Memory B cell (primary cell): Measurements from ENCODE around the gene DDIAS.
"Not testable (repeated sequence)": the region's sequence is repeated elsewhere in the genome, so short reads cannot be mapped to it uniquely, and the experiment has no call there.

Source experiments
- ATAC-seq: fragments of 150-1000 bp; cut with Tn5 transposase; 2 replicates; pipeline ENCODE4 v1.10.0; 2021; ENCODE audit warnings: low read depth, mild to moderate bottlenecking, moderate library complexity
- DNase-seq, 2 donors: peaks; one replicate each; pipeline ENCODE4 v3.0.0; 2022; ENCODE audit warnings: low spot score in 2 of 2
- H3K27ac Mint-ChIP-seq: one replicate; pipeline ENCODE4 v1.8.0; 2022; ENCODE audit warnings: mild to moderate bottlenecking, moderate library complexity, mixed read lengths
- H3K27me3 Mint-ChIP-seq: one replicate; pipeline ENCODE4 v1.8.0; 2022; ENCODE audit warnings: mixed read lengths
- H3K36me3 Mint-ChIP-seq: one replicate; pipeline ENCODE4 v1.8.0; 2022; ENCODE audit warnings: mild to moderate bottlenecking, mixed read lengths
- H3K4me1 Mint-ChIP-seq: one replicate; pipeline ENCODE4 v1.8.0; 2022; ENCODE audit warnings: mixed read lengths
- H3K4me3 Mint-ChIP-seq: one replicate; pipeline ENCODE4 v1.8.0; 2022; ENCODE audit warnings: mild to moderate bottlenecking, moderate library complexity, mixed read lengths
- H3K9me3 Mint-ChIP-seq: one replicate; pipeline ENCODE4 v1.8.0; 2022; ENCODE audit warnings: mixed read lengths

DDIAS gene

GRCh38 chr11:82901165-82901921 is at the start of gene DDIAS:
TSS of gene DDIAS (plus strand) at chr11:82901736. CDS start at chr11:82914739, 13,003 bp downstream.
- Mint-ChIP-seq H3K27me3 (no peaks in the 10 kb centered on the region), H3K36me3 (peaks cover 5% of the 10 kb centered on the region), H3K9me3 (no peaks in the 10 kb centered on the region), H3K4me3 (peak within 1 kb of the TSS; percentile 100), H3K27ac (peak within 1 kb of the TSS; percentile 100), H3K4me1 (peaks cover 27% of the 10 kb centered on the region)
- DNase-seq (peak; percentile 90 to 93), ATAC-seq (peak; percentile 65)

GRCh38 chr11:82854242-82854641 is 47.3 kb upstream of the DDIAS start:
- peaks cover 4% of the 10 kb centered on the region for H3K9me3 Mint-ChIP-seq
- ATAC-seq (no peak), DNase-seq (no peak)
- no peak overlapping the region for H3K4me3 Mint-ChIP-seq
- peaks cover 17% of the 10 kb centered on the region for H3K4me1 Mint-ChIP-seq
- no peaks in the 10 kb centered on the region for H3K27me3 Mint-ChIP-seq
- H3K27ac Mint-ChIP-seq, result no peak overlapping the region
- peaks cover 23% of the 10 kb centered on the region for H3K36me3 Mint-ChIP-seq

GRCh38 chr11:82854916-82855315 is 46.6 kb upstream of the DDIAS start:
- H3K27ac Mint-ChIP-seq, H3K27me3 Mint-ChIP-seq, DNase-seq, ATAC-seq, H3K9me3 Mint-ChIP-seq, H3K4me3 Mint-ChIP-seq: not testable (repeated sequence)
- peaks cover 21% of the 10 kb centered on the region for H3K36me3 Mint-ChIP-seq
- peaks cover 17% of the 10 kb centered on the region for H3K4me1 Mint-ChIP-seq

GRCh38 chr11:82855616-82856015 is 45.9 kb upstream of the DDIAS start:
- H3K36me3 Mint-ChIP-seq, result peaks cover 21% of the 10 kb centered on the region
- H3K4me3 Mint-ChIP-seq, result no peak overlapping the region
- no peak overlapping the region for H3K27ac Mint-ChIP-seq
- peaks cover 4% of the 10 kb centered on the region for H3K9me3 Mint-ChIP-seq
- H3K4me1 Mint-ChIP-seq, result peaks cover 17% of the 10 kb centered on the region
- ATAC-seq (no peak), DNase-seq (no peak)
- no peaks in the 10 kb centered on the region for H3K27me3 Mint-ChIP-seq

GRCh38 chr11:82857145-82857544 is 44.4 kb upstream of the DDIAS start:
- no peak overlapping the region for H3K4me3 Mint-ChIP-seq
- peaks cover 4% of the 10 kb centered on the region for H3K9me3 Mint-ChIP-seq
- no peak for ATAC-seq
- peaks cover 15% of the 10 kb centered on the region for H3K36me3 Mint-ChIP-seq
- DNase-seq, result no peak
- no peaks in the 10 kb centered on the region for H3K27me3 Mint-ChIP-seq
- H3K27ac Mint-ChIP-seq, result no peak overlapping the region
- peaks cover 14% of the 10 kb centered on the region for H3K4me1 Mint-ChIP-seq

GRCh38 chr11:82858133-82858532 is 43.4 kb upstream of the DDIAS start:
- ATAC-seq (no peak), DNase-seq (no peak)
- no peaks in the 10 kb centered on the region for H3K27me3 Mint-ChIP-seq
- peak overlapping the region; percentile 58 for H3K27ac Mint-ChIP-seq
- H3K4me3 Mint-ChIP-seq, result no peak overlapping the region
- peaks cover 4% of the 10 kb centered on the region for H3K9me3 Mint-ChIP-seq
- H3K4me1 Mint-ChIP-seq, result peaks cover 21% of the 10 kb centered on the region
- H3K36me3 Mint-ChIP-seq, result peaks cover 15% of the 10 kb centered on the region

- ATAC-seq (no peak), DNase-seq (no peak)
- Mint-ChIP-seq H3K9me3 (peaks cover 4% of the 10 kb centered on the region), H3K27ac (peak overlapping the region; percentile 58), H3K27me3 (no peaks in the 10 kb centered on the region), H3K36me3 (peaks cover 15% of the 10 kb centered on the region), H3K4me1 (peaks cover 20% of the 10 kb centered on the region), H3K4me3 (no peak overlapping the region)
Observed at GRCh38 chr11:82858556-82859091, 42.9 kb upstream of the DDIAS start.

GRCh38 chr11:82859750-82860149 is 41.8 kb upstream of the DDIAS start:
- peaks cover 14% of the 10 kb centered on the region for H3K4me1 Mint-ChIP-seq
- DNase-seq, result no peak
- peaks cover 4% of the 10 kb centered on the region for H3K9me3 Mint-ChIP-seq
- no peak overlapping the region for H3K27ac Mint-ChIP-seq
- H3K4me3 Mint-ChIP-seq, result no peak overlapping the region
- H3K36me3 Mint-ChIP-seq, result peaks cover 15% of the 10 kb centered on the region
- no peak for ATAC-seq
- no peaks in the 10 kb centered on the region for H3K27me3 Mint-ChIP-seq

- Mint-ChIP-seq H3K27ac (no peak overlapping the region), H3K36me3 (peaks cover 8% of the 10 kb centered on the region), H3K4me3 (no peak overlapping the region), H3K27me3 (no peaks in the 10 kb centered on the region), H3K4me1 (peaks cover 11% of the 10 kb centered on the region), H3K9me3 (no peaks in the 10 kb centered on the region)
- DNase-seq (no peak), ATAC-seq (no peak)
Observed at GRCh38 chr11:82862379-82862778, 39.2 kb upstream of the DDIAS start.

- no peak for ATAC-seq
- Mint-ChIP-seq H3K27ac (no peak overlapping the region), H3K4me3 (no peak overlapping the region), H3K9me3 (no peaks in the 10 kb centered on the region), H3K36me3 (peaks cover 3% of the 10 kb centered on the region), H3K4me1 (peaks cover 13% of the 10 kb centered on the region), H3K27me3 (no peaks in the 10 kb centered on the region)
- no peak for DNase-seq
Observed at GRCh38 chr11:82863209-82863608, 38.3 kb upstream of the DDIAS start.

- Mint-ChIP-seq H3K27ac (no peak overlapping the region), H3K4me1 (peaks cover 17% of the 10 kb centered on the region), H3K36me3 (no peaks in the 10 kb centered on the region), H3K9me3 (no peaks in the 10 kb centered on the region), H3K27me3 (no peaks in the 10 kb centered on the region), H3K4me3 (no peak overlapping the region)
- no peak for DNase-seq
- ATAC-seq, result no peak
Observed at GRCh38 chr11:82864268-82864667, 37.3 kb upstream of the DDIAS start.

GRCh38 chr11:82865841-82866240 is 35.7 kb upstream of the DDIAS start:
- DNase-seq (no peak), ATAC-seq (no peak)
- Mint-ChIP-seq H3K4me3 (no peak overlapping the region), H3K36me3 (no peaks in the 10 kb centered on the region), H3K9me3 (no peaks in the 10 kb centered on the region), H3K27ac (no peak overlapping the region), H3K4me1 (peaks cover 21% of the 10 kb centered on the region), H3K27me3 (no peaks in the 10 kb centered on the region)

- H3K4me3 Mint-ChIP-seq, result peak overlapping the region; percentile 67
- peaks cover 21% of the 10 kb centered on the region for H3K4me1 Mint-ChIP-seq
- H3K36me3 Mint-ChIP-seq, result no peaks in the 10 kb centered on the region
- ATAC-seq (peak; percentile 73), DNase-seq (peak; percentile 80 to 81)
- no peaks in the 10 kb centered on the region for H3K9me3 Mint-ChIP-seq
- H3K27ac Mint-ChIP-seq, result peak overlapping the region; percentile 8
- no peaks in the 10 kb centered on the region for H3K27me3 Mint-ChIP-seq
Observed at GRCh38 chr11:82867495-82868082, 33.9 kb upstream of the DDIAS start.

- H3K27ac Mint-ChIP-seq, result peak overlapping the region; percentile 21
Observed at GRCh38 chr11:82869657-82870056, 31.9 kb upstream of the DDIAS start.

More at GRCh38 chr11:82869657-82870056, 31.9 kb upstream of the DDIAS start:
- Mint-ChIP-seq H3K9me3 (no peaks in the 10 kb centered on the region), H3K4me3 (no peak overlapping the region), H3K27me3 (no peaks in the 10 kb centered on the region), H3K4me1 (peaks cover 15% of the 10 kb centered on the region), H3K36me3 (no peaks in the 10 kb centered on the region)
- no peak for DNase-seq
- no peak for ATAC-seq
